ENCODE data around the gene MYO15B.

- TF ChIP-seq CTCF (conservative IDR thresholded peaks at IDR 0.05; ENCODE audit: low read length) (peak; percentile 99), EZH2phosphoT487 (IDR thresholded peaks at IDR 0.05; ENCODE audit: borderline replicate concordance, low read depth, low read length) (no peak)
Observed at GRCh38 chr17:75632863-75633485, 45.4 kb downstream of the MYO15B start, which contains the start of gene SMIM5.

Measured in OCI-LY7 (cell line).